GM19240 (cell line): Measurements from ENCODE around the gene HOXD13.

Source experiments
- DNase-seq: peaks from one replicate; pipeline ENCODE4 v3.0.0; 2011; ENCODE audit warnings: low spot score; ENCODE audit not compliant: insufficient read length

Gene HOXD13

GRCh38 chr2:176105078-176105729, 12.7 kb downstream of the HOXD13 start:
- DNase-seq: no peak

GRCh38 chr2:176105730-176106580, 13.4 kb downstream of the HOXD13 start:
- no peak for DNase-seq

- no peak for DNase-seq
Measured at GRCh38 chr2:176106581-176107539, 14.3 kb downstream of the HOXD13 start, which contains the start of gene HOXD11. TSS of gene HOXD11 (plus strand) at chr2:176107280. CDS start at chr2:176107356, 76 bp downstream.

DNA sequence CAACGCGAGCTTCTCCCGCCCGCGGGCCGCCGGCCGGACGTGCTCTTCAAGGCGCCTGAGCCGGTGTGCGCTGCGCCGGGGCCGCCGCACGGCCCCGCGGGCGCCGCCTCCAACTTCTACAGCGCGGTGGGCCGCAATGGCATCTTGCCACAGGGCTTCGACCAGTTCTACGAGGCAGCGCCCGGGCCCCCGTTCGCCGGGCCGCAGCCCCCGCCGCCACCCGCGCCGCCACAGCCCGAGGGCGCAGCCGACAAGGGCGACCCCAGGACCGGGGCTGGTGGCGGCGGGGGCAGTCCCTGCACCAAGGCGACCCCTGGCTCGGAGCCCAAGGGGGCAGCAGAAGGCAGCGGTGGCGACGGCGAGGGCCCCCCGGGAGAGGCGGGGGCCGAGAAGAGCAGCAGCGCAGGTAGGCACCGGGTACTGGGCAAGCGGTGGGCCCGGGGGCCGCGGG, 15.2 kb downstream of the HOXD13 start:
- DNase-seq: no peak

GRCh38 chr2:176109192-176109901, 16.8 kb downstream of the HOXD13 start:
- no peak for DNase-seq

- DNase-seq: no peak
Measured at GRCh38 chr2:176109946-176110345, 17.4 kb downstream of the HOXD13 start.

- no peak for DNase-seq
Measured at GRCh38 chr2:176110415-176111308, 18.1 kb downstream of the HOXD13 start.

DNA sequence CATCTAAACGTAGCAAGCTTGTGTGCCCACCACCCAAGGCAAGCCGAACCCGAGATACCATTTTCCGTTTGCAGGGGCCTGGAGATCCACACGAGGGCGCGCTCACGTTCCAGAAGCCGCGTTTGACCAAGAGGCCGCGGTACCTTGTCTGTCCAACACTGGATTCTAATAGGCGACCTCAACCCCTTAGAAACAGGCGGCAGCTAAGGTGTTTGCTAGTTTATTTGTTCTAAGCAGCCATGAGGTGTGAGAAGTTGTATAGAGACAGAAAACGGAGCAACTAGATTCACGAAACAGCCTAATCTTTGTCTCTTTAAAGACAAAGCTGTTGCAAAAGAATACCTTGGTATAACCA, 18.8 kb downstream of the HOXD13 start:
- no peak for DNase-seq

DNA sequence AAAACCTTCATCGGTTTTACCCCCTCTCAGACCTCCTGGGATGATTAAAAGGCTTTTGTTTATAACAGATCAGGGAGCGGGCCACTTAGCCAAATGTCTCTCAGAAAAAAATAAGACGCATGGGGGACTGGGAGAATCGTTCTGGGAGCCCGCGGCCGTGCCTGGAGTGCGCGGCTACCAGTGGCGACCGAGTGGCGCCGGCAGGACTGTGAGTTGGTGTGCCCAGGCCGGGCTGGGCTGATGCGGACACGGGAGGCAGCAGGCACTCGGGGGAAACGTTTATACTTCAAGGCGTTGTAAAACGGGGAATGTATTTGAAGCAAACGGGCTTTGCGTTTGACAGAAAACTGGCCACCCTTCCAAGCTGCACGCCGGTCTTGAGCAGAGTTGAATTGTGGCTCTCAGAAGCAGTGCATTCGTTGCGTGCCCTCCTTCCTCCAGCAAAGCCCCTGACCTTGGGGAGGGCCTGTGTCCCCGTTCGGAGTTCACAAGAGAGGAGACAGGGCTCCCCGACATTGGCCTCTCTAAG, 19.4 kb downstream of the HOXD13 start:
- DNase-seq: no peak

- no peak for DNase-seq
Measured at GRCh38 chr2:176112375-176113302, 20.1 kb downstream of the HOXD13 start.

GRCh38 chr2:176114120-176114929, 21.8 kb downstream of the HOXD13 start:
- DNase-seq: no peak

DNA sequence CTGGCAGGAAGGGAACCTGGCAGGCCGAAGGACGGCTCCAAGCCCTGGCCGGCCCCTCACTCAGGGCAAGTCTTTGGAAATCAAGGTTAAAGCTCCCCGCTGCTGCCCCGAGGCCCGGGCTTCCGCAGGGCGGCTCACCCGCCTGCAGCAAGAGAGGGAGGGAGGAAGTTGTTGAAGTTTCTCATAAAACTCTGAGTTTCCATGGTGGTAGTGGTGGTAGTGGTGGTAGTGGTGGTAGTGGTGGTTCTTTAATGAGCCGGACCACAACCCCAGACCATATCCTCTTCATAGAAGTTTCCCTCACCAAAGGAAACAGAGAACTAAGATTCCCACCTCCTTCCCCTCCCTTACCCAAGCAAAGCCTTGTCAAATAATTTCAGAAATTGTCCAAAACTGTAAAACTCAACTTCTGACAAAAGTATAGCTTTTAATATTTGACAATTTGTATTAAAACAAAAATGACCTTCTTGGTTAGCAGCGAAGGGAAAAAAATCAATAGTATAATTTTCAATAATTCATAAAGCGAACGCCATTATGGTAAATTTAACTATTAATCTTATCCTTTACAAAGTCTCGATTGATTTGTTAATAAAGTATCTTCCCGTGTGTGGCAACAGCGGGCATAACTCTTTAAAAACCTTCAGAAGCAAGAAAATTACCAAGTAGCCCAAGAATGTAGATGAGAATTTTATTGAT, 22.6 kb downstream of the HOXD13 start:
- no peak for DNase-seq

- no peak for DNase-seq
Measured at GRCh38 chr2:176115883-176116813, 23.6 kb downstream of the HOXD13 start, which contains the start of gene HOXD10. TSS of gene HOXD10 (plus strand) at chr2:176116778. CDS start at chr2:176116834, 56 bp downstream.

GRCh38 chr2:176117162-176117822, 24.8 kb downstream of the HOXD13 start:
- DNase-seq: no peak

GRCh38 chr2:176117823-176118371, 25.4 kb downstream of the HOXD13 start:
- DNase-seq: no peak
